ENCODE results near the gene MEIS2. TPM values are rescaled to one million over a fixed set of nuclear protein-coding genes. Genes with fewer than 3 reads are reported as not detected.
"Not testable (repeated sequence)": the region's sequence is repeated elsewhere in the genome, so short reads cannot be mapped to it uniquely, and the experiment has no call there.

The MEIS2 gene
- polyA plus RNA-seq, 3 donors = 152 to 170 (median 167) TPM

DNA sequence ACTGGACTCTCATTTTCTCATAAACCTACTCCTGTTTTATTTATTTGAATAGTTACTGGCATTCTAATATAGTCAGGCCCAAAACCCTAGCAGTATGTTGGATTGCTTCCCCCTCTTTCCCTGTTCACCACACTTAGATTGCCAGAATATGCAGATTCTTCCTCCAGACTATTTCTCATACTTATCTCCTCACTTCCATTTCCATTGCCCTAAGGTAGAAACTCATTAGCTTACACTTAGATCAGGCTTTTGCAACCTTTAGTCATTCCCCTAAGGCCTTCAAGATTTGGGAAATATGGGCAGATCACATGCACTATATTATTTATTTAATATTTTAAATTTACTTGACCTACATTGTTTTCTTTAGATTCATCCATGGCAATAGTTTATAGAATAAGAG is 98.9 kb downstream of the MEIS2 start:
- DNase-seq (ENCODE audit: extremely low read depth in 1 of 11, low read depth in 9 of 11, low spot score in 4 of 11) = no peak

DNA sequence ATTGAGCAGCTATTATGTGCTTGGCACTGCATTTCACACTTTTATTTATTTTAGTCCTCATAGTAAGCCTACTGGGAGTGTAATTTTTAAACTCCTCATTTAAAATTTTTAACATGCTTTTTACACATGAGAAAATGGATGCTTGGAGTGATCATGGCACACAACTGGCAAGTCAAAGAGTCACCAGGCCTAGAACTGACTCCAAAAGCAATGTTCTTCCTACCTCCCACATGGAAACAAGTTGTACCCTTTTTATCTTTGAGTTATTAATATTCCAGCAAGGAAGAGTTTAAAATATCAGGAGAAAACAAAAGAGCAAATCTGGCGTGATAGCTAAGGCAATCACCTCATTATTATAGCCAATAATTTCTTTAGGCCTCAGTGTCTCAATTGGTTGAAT is 100.6 kb downstream of the MEIS2 start:
- no peak for DNase-seq (ENCODE audit: extremely low read depth in 1 of 11, low read depth in 9 of 11, low spot score in 4 of 11)

DNA sequence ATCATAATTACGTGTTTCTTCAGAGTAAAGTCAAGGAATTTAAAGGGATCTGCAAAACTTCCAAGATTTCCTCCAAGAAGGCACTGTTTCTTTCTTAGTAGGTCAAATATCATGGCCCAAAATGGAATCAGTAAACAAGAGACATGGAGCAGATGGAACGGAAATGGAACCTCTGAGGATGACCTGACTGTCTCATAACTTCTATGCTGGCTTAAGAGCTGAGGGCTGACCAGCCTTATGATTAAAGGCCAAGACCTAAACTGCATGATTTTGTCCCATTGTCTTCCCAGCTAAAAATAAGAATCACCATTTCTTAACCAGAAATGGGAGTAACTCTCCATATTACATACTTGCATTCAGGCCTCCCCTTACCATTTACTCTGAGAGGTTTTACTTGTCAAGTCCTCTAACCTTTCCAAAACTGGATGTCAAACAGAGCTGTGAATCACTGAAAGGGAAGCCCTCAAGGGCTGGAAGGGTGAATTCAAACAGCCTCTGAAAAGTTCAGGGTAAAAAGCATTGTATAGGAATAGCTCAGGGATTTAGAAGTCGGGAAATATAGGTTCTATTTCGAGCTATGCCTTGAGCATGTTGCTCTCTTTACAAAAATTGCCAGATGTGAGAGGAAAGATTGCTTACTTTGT is 103.7 kb downstream of the MEIS2 start:
- no peak for DNase-seq (ENCODE audit: extremely low read depth in 1 of 11, low read depth in 9 of 11, low spot score in 4 of 11)

DNA sequence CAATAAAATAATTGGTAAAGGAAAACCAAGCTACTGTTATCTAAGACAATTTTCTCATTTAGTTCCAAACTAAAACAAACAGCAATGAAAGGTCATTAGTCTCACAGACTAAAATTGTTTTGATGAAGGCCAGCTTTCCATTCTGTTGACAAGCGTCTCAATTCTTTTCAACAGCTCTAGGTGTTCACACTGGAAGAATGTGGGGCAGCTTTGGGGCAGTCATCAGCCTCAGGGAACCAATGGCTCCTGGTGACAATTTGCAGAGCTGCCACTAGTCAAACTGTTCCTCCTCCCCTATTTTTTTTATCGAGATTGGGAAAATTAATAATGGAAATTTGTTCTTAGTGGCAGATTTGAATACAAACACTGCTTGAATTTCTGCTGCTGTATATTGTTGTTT is 104.2 kb downstream of the MEIS2 start:
- DNase-seq (ENCODE audit: extremely low read depth in 1 of 11, low read depth in 9 of 11, low spot score in 4 of 11) = no peak

DNA sequence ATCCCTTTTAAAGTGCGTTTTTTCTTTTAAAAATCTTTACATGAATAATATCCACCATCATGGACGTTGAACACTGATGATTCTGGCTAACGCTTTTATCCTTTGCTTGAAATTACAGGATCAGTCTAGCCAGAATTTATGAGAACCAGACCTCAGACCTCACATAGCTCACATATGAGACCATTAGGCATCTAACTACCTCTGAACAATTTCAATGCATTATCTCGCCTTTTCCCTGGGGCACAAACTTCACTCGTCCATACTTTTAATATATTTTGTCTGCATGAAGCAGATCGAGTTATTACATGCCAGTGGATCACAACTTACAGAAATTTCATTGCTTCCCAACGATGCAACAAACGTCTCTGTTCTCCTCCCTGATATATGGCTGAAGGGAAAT is 105.6 kb downstream of the MEIS2 start:
- DNase-seq (ENCODE audit: extremely low read depth in 1 of 11, low read depth in 9 of 11, low spot score in 4 of 11) = no peak

DNA sequence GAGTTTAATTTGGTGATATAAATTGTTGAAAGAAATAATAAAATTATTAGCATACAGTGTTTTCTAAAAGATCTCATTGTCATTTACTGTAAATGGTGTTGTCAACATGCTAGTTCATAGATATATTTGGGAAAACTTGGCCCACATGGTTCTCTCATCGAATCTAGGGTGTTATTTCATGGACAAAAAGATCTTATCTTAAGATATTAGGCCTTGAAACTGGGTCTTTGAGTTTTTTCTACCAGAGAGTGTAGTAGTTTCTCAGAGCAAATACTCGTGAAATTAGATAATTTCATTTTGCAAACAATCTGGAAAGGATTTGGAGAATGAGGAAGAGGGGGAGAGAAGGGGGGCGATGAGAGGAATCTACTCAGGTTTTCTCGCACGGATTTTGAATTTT is 107.9 kb downstream of the MEIS2 start:
- DNase-seq (ENCODE audit: extremely low read depth in 1 of 11, low read depth in 9 of 11, low spot score in 4 of 11) = no peak

DNA sequence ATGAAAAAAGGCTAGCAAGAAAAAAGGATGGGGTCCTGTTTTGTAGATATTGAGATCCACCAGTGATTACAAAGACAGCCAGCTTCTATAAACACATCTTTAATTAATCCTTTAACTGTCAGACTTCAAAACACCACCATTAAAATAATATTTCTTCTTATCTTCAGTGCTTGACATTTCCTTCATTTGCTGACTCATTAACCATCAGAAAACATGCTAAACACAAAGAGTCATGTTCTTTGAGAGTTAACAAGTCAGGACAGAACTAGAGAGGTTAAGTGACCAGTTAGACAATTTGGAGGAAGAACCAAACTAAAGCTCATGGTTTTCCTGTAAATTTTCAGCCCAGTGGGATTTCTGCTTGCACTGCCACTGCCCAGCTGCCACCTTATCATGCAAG is 111.4 kb downstream of the MEIS2 start:
- DNase-seq (ENCODE audit: extremely low read depth in 1 of 11, low read depth in 9 of 11, low spot score in 4 of 11) = no peak

DNA sequence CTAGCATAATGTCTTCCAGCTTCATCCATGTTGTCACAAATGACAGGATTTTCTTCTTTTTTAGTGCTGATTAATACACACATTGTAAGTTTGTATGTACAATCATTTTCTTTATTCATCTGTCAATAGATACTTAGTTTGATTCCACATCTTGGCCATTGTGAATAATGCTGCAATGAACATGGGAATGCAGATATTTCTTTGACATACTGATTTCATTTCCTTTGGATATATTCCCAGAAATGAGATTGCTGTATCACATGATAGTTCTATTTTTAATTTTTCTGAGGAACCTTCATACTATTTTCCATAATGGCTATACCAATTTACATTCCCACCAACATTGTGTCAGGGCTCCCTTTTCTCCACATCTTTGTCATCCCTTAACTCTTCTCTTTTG is 117.9 kb downstream of the MEIS2 start:
- DNase-seq (ENCODE audit: extremely low read depth in 1 of 11, low read depth in 9 of 11, low spot score in 4 of 11) = no peak

DNA sequence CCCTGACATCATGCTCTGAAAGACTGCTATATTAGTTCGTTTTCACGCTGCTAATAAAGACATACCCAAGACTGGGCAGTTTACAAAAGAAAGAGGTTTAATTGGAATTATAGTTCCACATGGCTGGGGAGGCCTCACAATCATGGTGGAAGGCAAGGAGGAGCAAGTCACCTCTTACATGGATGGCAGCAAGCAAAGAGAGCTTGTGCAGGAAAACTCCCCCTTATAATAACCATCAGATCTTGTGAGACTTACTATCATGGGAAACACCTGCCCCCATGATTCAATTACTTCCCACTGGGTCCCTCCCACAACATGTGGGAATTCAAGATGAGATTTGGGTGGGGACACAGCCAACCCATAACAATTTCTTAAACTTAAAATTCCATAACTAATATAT is 120.1 kb downstream of the MEIS2 start:
- DNase-seq (ENCODE audit: extremely low read depth in 1 of 11, low read depth in 9 of 11, low spot score in 4 of 11) = not testable (repeated sequence)

DNA sequence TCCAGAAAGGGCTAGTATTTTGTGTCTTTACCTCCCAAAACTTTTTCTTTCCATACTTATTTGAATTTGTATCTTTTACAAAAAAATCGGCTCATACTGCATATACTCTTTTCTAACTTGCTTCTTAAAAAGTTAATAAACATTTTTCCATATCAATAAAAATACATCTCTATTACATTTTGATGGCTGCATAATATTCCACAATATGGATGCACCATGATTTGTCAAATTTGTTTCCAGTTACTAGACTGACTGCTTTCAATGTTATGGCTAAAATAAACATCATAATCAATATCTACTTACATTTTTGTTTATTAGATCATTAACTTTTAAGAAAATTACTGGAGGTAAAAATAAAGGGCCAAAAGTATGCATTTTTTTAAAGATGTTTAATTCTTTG is 121.7 kb downstream of the MEIS2 start:
- DNase-seq (ENCODE audit: extremely low read depth in 1 of 11, low read depth in 9 of 11, low spot score in 4 of 11) = no peak

DNA sequence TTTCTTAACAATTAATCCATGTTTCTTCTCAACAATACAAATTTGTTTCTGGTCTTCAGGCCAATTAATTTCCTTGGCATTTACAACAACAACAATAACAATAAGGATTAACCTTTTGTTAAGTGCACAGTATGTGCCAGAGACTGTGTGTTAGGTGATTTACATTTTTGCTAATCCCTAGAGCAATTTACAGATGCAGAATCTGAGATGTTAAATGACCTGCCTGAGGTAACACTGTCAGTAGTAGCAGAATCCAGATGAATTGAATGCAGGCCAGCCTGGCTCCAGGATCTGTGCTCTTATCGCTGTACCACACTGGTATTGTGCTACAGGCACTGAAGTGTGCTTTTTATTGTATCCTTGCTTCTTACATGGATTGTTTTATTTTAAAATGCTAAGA is 122.2 kb downstream of the MEIS2 start:
- no peak for DNase-seq (ENCODE audit: extremely low read depth in 1 of 11, low read depth in 9 of 11, low spot score in 4 of 11)

DNA sequence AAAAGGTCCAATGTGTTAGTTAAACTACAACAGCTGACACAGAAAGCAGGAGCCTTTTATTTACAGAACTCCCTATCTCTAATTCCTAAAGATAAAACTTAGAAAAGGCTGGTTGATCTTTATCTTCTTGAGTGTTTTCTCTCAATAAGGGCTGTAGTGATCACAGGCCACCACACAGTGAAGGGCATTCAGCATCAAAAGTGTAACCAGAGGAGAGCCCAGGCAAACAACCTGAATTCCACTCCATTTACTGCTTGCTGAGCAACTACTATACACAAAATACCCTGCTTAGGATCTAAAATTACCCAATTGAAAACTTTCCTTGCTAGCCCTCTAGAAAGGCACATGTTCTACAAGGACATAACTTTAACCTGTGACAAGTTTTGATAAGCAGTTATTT is 122.7 kb downstream of the MEIS2 start:
- DNase-seq (ENCODE audit: extremely low read depth in 1 of 11, low read depth in 9 of 11, low spot score in 4 of 11) = no peak

DNA sequence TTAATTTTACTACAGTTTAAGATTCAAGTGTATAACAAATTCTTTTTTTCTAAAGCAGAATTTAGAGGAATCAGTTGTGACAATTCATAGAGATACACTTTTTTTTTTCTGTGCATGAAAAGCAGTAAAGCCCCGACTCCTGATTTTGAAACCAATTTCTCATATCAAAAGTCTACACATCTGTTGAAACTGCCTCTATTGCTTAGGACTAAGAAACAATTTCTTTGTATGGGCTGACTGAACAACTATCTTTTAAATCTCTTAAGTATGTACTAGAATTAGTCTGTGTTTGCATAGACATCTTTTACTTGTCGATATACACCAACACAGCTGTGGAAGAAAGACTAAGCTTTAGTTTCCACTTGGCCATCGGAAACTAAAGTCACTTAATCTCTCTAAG is 127.6 kb downstream of the MEIS2 start:
- no peak for DNase-seq (ENCODE audit: extremely low read depth in 1 of 11, low read depth in 9 of 11, low spot score in 4 of 11)

DNA sequence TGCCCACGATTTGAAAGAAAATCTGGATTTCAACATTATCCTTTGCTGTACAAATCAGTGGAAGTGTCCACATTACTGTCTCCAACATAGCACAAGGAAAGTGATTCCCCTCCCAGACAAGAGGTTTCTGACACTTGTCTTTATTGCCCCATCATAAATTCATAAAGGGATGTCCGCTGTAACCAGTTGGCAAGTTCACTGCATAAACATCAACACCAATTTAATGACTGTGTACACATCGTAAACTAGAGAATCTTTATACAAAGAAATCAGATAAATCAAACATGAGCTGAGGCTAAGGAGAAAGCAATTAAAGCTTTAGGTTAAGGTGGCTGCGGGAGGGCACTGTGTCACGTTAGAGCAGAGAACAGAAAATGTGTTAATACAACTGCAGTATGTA is 129.8 kb downstream of the MEIS2 start:
- DNase-seq (ENCODE audit: extremely low read depth in 1 of 11, low read depth in 9 of 11, low spot score in 4 of 11) = peak in 2 of 11 donors; percentile 11 to 18

DNA sequence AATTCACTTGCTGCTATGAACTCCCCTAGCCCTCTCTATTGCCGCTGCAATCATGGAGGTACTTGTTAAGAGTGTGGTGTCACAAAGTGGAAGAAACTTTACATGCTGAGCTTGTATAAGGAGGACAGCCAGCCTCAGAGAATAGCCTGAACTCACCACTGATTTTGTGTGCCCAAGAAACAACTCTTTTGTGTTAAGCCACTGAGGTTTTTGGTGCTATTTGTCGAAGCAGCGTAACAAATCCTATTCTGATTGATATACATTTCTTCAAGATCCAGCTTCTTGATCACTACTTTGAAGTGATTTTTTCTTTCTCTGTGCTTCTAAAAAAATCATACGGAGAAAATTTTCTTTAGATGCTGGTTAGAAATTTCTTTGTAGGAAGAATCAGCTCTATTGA is 132.4 kb downstream of the MEIS2 start:
- DNase-seq (ENCODE audit: extremely low read depth in 1 of 11, low read depth in 9 of 11, low spot score in 4 of 11) = no peak

DNA sequence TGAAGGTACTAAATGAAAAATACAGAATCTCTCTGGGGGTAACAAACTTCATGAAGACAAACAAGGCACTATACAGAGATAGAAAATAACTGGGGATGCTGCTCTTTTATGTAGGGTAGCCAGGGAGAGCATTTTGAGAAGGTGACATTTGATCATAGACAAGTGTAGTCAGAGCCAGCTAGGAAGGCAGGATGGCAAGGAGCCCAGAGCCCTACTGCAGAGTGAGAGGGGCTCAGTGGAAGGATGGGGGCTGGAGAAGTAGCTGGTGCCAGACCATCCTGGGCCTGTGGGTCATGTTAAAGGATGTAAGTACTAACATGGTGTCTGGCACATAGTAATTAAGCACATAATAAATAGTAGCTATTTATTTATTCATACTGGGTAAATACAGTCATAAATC is 133.6 kb downstream of the MEIS2 start:
- DNase-seq (ENCODE audit: extremely low read depth in 1 of 11, low read depth in 9 of 11, low spot score in 4 of 11) = no peak

DNA sequence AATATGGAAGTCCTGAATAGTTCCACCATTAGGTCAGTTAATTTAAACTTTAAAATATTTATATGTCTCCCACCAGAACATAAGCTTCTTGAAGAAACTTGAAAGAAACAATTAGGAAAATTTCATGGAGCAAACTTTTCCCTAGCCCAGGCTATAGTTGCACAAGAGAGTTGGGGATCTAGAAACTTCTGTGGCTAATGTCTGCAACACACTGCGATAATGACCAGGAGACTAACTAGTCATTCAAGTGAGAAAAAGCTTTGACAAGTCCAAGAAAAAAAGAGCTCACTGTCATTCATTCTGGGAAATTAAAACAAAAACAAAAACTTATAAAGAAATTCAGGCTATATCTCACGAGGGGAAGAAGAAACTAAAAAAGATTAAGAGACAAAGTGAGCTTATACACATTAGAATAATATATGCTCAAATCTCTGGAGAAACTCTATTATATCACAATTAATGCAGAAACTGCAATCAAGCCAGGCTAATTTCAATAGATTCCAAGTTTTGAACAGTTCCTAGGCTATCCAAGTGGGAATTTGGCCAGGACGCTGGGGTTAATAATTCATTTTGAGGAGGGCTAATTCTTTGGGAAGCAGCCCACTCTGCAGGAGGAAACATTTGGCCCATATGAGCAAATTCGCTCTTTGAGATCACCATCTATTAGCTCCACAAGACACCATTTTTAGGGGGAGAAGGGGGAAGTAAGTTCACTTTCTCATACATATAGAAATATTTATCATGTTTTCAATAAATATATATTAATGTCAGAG is 134.6 kb downstream of the MEIS2 start:
- no peak for DNase-seq (ENCODE audit: extremely low read depth in 1 of 11, low read depth in 9 of 11, low spot score in 4 of 11)

DNA sequence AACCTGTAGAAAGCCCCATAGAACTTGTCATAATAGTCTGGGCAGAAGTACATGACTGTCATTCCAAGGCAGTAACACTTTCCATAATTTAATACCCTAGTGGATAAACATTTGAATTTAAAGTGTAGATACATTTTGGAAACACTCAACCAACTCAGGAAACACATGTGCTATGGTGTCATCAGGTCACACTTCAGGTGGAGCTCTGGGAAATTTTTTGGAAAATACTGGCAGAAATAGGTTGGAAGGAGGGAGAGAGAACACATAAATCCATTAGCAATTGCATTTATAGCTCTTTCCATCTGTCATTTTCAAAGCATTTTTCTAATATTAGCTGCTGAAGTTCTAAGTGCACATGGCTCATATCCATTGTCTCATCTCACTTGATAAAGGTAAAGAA is 135.7 kb downstream of the MEIS2 start:
- DNase-seq (ENCODE audit: extremely low read depth in 1 of 11, low read depth in 9 of 11, low spot score in 4 of 11) = no peak

DNA sequence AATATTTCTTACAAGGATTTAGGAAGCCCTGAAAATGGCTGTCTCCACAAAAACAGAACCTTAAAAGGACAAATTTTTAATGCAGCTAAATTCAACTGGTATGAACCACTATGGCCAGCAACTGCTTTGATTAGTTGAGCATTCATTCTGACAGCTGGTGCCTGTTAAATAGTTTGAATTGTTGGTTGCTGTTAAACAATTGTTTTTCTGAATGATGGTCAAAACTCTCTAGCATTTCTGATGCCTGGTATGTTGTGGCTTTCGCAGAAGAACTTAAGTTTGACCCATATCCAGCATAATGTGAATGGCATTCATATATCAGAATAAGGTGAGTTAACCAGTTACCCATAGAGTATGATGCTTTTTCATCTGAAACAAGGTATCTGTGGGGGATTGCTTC is 138.4 kb downstream of the MEIS2 start:
- no peak for DNase-seq (ENCODE audit: extremely low read depth in 1 of 11, low read depth in 9 of 11, low spot score in 4 of 11)

DNA sequence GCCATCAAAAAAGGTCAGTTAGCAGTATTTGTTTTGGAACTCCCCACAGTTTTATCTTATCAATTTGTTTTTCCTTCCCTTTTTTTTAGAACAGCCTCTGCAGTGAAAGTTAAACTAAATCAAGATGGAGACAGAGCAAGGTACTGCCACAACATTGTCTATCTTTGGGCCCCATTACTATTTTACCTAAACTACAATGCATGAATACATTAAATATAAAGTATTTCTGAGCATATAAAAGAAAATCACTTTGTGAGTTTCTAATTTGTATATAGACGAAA is 139.5 kb downstream of the MEIS2 start:
- DNase-seq (ENCODE audit: extremely low read depth in 1 of 11, low read depth in 9 of 11, low spot score in 4 of 11) = no peak

DNA sequence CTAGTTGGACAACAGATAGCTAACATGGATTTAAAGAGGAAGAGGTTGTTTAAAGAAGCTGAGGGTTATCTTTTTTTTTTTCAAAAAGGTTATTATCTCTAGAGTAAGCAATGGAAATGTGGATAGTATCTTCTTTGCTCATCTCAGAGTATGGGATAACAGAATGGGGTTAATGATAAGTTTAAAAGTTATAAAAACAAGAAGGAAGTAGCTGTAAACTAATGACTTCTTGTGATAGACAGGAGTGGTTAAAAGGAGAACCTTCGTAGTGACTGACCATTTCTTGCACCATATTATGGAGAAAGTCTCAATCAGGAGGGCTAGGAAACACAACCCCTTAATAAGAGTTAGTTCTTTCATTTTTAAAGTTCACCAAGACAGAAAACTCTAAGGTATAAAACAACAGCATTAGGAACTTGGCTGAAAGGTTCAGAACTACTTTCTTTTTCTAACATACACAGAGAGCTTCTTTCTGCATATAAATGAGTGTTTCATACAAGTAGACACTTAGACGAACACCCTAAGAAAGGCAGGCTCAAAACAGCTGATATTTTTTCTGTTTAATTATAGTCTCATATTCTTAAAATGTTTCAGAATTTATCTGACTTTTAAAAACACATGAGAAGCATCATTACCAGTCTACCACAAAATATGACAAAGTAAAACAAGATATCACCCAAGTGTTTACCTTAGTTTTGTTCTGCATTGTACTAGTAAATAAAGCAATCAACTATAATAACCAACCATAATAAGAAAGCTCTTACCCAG is 140.0 kb downstream of the MEIS2 start:
- no peak for DNase-seq (ENCODE audit: extremely low read depth in 1 of 11, low read depth in 9 of 11, low spot score in 4 of 11)

Measured in renal cortex interstitium (tissue), 11 donors.